H1 (cell line): Measurements from ENCODE around the gene TFF1. TPM values are rescaled to one million over a fixed set of nuclear protein-coding genes. Genes with fewer than 3 reads are reported as not detected.

Experiments
- CBX8 ChIP-seq: fragments of 300-800, 300-1000 bp; sonication (generic); IDR thresholded peaks from 2 replicates; pipeline ENCODE4 v1.7.1; 2016; ENCODE audit warnings: low read depth, low read length, borderline replicate concordance
- EZH2 ChIP-seq: fragments of 200-600 bp; sonication (generic); IDR thresholded peaks from 2 replicates; pipeline ENCODE4 v1.7.1; 2012; ENCODE audit warnings: low read depth, mild to moderate bottlenecking, moderate library complexity, low read length, inconsistent platforms; ENCODE audit not compliant: severe bottlenecking
- HDAC6 ChIP-seq: IDR thresholded peaks from one replicate; pipeline ENCODE4 v1.7.1; 2012; ENCODE audit warnings: low read depth, mild to moderate bottlenecking, inconsistent platforms, low read length, moderate library complexity
- JUND ChIP-seq: IDR thresholded peaks from 2 replicates; pipeline ENCODE4 v1.6.1; 2011; ENCODE audit warnings: mild to moderate bottlenecking, improper control_type of control experiment, low read length
- MAX ChIP-seq: IDR thresholded peaks from 2 replicates; pipeline ENCODE4 v1.6.1; 2012; ENCODE audit warnings: inconsistent platforms
- POU5F1 ChIP-seq: IDR thresholded peaks from 2 replicates; pipeline ENCODE4 v1.6.1; 2011; ENCODE audit warnings: low read depth, mild to moderate bottlenecking, low read length, moderate library complexity
- RBBP5 ChIP-seq: IDR thresholded peaks from 2 replicates; pipeline ENCODE4 v1.7.1; 2012; ENCODE audit warnings: low read depth, mild to moderate bottlenecking, inconsistent platforms, low read length, moderate library complexity, borderline replicate concordance
- TAF1 ChIP-seq: IDR thresholded peaks from 2 replicates; pipeline ENCODE4 v1.6.1; 2011; ENCODE audit warnings: mild to moderate bottlenecking, low read depth, low read length
- polyA plus RNA-seq, 7 experiments: library from polyadenylated mRNA; depleted of rRNA in 3 of 7; stranded (reverse) in 5 of 7; unstranded in 2 of 7; fragments of >200 nt in 5 of 7; fragments of 200-250 nt in 2 of 7; gene quantifications; 1 replicate in 5 of 7; 2 replicates in 1 of 7; 4 replicates in 1 of 7; pipeline versions ENCODE4 v1.2.1 to v1.2.3, GENCODE V29; 2011 to 2013; ENCODE audit warnings: missing spikeins in 2 of 7, mixed read lengths in 2 of 7
- total RNA-seq: library from RNA; stranded (reverse); fragmentation: NEBNext Ultra II Directional; extraction: Animal tissue kit (Norgen Biotek cat#: 25700); gene quantifications from 2 replicates; pipeline ENCODE4 v1.2.1, GENCODE V29; 2021
- TF ChIP-seq, protein P1 (sequence below): fragments of 300-600 bp; sonication (generic); IDR thresholded peaks from 2 replicates; pipeline ENCODE4 v1.7.1; 2012; ENCODE audit warnings: low read length, moderate library complexity, mild to moderate bottlenecking, inconsistent platforms; ENCODE audit not compliant: insufficient replicate concordance

Gene TFF1
- total and polyA plus RNA-seq, 2 of the 8 experiments (the other 6 are each of a cell fraction or from before 2014, with no cell fraction given): not detected

- TF ChIP-seq EZH2 (no peak), RBBP5 (no peak), CBX8 (no peak), JUND (no peak; the same call in 1 of the 2 replicates), MAX (peak; percentile 51; the same call in 1 of the 2 replicates), HDAC6 (no peak), TAF1 (0 out of 2 replicates have a peak, but pooled peaks have one; percentile 35), POU5F1 (no peak)
- TF ChIP-seq, protein P1, sequence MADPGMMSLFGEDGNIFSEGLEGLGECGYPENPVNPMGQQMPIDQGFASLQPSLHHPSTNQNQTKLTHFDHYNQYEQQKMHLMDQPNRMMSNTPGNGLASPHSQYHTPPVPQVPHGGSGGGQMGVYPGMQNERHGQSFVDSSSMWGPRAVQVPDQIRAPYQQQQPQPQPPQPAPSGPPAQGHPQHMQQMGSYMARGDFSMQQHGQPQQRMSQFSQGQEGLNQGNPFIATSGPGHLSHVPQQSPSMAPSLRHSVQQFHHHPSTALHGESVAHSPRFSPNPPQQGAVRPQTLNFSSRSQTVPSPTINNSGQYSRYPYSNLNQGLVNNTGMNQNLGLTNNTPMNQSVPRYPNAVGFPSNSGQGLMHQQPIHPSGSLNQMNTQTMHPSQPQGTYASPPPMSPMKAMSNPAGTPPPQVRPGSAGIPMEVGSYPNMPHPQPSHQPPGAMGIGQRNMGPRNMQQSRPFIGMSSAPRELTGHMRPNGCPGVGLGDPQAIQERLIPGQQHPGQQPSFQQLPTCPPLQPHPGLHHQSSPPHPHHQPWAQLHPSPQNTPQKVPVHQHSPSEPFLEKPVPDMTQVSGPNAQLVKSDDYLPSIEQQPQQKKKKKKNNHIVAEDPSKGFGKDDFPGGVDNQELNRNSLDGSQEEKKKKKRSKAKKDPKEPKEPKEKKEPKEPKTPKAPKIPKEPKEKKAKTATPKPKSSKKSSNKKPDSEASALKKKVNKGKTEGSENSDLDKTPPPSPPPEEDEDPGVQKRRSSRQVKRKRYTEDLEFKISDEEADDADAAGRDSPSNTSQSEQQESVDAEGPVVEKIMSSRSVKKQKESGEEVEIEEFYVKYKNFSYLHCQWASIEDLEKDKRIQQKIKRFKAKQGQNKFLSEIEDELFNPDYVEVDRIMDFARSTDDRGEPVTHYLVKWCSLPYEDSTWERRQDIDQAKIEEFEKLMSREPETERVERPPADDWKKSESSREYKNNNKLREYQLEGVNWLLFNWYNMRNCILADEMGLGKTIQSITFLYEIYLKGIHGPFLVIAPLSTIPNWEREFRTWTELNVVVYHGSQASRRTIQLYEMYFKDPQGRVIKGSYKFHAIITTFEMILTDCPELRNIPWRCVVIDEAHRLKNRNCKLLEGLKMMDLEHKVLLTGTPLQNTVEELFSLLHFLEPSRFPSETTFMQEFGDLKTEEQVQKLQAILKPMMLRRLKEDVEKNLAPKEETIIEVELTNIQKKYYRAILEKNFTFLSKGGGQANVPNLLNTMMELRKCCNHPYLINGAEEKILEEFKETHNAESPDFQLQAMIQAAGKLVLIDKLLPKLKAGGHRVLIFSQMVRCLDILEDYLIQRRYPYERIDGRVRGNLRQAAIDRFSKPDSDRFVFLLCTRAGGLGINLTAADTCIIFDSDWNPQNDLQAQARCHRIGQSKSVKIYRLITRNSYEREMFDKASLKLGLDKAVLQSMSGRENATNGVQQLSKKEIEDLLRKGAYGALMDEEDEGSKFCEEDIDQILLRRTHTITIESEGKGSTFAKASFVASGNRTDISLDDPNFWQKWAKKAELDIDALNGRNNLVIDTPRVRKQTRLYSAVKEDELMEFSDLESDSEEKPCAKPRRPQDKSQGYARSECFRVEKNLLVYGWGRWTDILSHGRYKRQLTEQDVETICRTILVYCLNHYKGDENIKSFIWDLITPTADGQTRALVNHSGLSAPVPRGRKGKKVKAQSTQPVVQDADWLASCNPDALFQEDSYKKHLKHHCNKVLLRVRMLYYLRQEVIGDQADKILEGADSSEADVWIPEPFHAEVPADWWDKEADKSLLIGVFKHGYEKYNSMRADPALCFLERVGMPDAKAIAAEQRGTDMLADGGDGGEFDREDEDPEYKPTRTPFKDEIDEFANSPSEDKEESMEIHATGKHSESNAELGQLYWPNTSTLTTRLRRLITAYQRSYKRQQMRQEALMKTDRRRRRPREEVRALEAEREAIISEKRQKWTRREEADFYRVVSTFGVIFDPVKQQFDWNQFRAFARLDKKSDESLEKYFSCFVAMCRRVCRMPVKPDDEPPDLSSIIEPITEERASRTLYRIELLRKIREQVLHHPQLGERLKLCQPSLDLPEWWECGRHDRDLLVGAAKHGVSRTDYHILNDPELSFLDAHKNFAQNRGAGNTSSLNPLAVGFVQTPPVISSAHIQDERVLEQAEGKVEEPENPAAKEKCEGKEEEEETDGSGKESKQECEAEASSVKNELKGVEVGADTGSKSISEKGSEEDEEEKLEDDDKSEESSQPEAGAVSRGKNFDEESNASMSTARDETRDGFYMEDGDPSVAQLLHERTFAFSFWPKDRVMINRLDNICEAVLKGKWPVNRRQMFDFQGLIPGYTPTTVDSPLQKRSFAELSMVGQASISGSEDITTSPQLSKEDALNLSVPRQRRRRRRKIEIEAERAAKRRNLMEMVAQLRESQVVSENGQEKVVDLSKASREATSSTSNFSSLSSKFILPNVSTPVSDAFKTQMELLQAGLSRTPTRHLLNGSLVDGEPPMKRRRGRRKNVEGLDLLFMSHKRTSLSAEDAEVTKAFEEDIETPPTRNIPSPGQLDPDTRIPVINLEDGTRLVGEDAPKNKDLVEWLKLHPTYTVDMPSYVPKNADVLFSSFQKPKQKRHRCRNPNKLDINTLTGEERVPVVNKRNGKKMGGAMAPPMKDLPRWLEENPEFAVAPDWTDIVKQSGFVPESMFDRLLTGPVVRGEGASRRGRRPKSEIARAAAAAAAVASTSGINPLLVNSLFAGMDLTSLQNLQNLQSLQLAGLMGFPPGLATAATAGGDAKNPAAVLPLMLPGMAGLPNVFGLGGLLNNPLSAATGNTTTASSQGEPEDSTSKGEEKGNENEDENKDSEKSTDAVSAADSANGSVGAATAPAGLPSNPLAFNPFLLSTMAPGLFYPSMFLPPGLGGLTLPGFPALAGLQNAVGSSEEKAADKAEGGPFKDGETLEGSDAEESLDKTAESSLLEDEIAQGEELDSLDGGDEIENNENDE: no peak
Observed at GRCh38 chr21:42337830-42338728, 28.3 kb downstream of the TFF1 start (continued).
